ENCODE results near the gene ELMOD3.
A peak's percentile ranks its signal among the peaks of the same experiment; 100 is the strongest.
"Not testable (repeated sequence)": the region's sequence is repeated elsewhere in the genome, so short reads cannot be mapped to it uniquely, and the experiment has no call there.

ELMOD3 gene

DNA sequence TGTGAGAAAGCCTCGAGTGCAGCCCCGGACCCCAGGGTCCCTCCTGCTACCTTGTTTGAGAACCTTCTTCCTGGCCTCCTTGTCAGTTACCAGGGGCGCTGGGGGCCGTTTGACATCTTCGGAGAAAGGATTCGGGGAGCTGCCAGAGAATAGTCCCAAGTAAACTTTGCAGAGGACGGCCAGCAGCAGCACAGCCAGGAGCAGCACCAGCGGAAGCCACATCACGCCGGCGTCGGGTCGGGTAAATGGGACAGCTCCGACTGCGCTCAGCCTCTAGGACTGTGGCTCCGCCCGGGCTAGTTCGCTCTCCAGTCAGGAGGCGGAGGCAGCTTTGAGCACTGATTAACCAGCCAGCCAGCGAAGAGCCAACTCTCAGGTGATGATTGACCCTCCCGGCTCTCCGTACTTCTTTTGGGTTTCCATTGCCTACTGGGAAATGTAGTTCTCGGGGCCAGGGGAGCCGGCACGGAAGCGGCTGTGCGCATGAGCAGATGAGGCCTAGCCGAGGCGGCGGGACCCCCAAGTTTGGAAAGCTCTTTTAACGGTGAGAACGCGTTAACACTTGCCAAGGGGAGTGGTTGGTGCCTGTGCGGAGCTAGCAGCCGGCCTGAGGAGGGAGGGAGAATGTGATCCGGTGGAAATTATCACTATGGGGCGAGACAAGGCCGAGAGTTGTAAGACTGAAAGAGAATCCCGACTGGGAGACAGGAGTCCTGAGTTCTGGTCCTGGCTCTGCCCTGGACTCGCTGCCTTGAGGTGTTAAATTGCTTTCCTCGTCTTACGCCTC lies at the start of gene ELMOD3, which contains the start of gene RETSAT:
ELMOD3 (plus strand) TSS at position 484 of the 787 bp plus-strand sequence. CDS start 2,430 bp downstream, outside the sequence.
RETSAT (minus strand) TSS at position 243 of the 787 bp plus-strand sequence; CDS start at position 222, 21 bp downstream.
- DNase-seq = peak; percentile 97 to 98

DNA sequence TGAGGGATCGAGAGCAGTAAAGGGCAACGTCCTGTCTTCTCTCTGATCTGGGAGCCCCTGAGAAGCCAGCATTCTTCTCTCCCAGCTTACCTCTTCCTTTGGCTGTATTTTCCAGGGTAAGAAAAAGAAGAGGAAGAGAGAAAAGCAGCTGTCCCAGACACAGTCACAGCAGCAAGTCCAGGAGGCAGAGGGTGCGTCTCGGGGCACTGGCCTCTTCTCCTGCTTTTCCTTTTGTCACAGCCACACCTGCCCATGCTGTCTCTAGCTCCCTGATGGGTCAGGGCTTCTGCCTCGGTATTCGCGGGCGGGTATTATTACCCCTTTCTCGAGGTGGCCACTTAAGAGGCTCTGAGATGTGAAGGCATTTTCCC lies 47.1 kb upstream of the ELMOD3 start:
- DNase-seq = no peak

DNA sequence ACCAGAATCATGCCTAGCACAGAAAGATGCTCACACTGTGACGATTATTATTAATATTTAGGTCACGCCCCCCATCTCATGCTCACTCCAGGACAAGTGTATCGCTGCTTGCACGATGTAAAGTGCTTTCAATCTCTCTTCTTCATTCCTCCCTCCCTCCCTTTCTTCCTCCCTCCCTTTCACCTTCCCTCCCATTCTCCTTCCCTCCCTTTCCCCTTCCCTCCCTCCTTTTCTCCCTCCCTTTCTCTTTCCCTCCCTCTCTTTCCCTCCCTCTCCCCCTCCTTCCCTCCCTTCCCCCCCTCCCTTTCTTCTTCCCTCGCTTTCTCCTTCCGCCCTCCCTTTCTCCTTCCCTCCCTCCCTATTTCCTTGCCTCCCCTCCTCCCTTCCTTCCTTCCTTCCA lies 46.4 kb upstream of the ELMOD3 start:
- no peak for DNase-seq

DNA sequence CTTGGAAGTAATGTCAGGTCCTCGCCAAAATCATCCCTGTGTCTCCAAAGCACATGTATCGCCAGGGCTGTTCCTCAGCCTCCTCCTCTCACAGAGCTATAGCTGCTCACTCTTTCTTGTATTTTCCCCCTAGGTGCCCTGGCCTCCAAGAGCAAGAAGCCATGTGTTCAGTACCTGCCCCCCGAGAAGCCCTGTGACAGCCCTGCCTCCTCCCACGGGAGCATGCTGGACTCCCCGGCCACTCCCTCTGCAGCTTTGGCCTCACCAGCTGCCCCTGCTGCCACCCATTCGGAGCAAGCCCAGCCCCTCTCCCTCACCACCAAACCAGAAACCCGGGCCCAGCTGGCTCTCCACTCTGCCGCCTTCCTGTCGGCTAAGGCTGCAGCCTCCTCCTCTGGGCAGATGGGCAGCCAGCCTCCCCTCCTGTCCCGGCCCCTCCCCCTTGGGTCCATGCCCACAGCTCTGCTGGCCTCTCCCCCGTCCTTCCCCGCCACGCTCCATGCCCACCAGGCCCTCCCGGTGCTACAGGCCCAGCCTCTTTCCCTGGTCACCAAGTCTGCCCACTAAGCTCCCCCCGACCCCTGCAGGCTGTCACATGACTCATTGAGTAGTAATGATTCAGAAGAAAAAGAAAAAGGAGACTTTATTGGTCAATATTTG lies 45.5 kb upstream of the ELMOD3 start:
- no peak for DNase-seq

DNA sequence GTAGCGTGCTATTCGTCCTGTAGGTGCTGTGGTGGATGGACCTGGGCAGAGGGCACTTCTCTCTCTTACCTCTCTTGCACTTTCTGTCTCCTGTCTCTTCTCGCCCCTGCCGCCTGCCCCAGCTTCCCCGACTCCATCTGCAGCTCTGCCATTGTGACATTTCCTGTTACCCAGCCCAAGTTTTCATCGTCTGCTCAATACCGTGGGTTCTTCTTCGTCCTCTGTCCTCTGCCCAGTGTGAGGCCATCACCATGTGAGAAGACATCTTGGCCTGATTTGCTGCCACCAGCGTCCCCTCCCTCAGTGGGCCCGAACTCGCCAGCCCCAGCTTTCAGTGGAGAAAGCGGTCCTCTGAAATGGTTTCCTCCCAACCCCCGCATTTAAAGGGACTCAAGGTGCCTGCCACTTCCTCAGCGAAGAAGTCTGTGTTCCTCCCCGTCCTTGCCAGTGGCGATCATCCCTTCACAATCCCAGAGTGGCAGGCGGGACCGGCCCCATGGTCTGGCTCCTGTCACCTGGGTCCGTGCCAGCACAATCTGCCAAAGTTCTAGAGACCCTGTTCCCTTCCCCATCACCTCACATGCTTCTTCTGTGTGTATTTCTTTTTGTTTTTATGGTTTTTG lies 44.8 kb upstream of the ELMOD3 start:
- no peak for DNase-seq

DNA sequence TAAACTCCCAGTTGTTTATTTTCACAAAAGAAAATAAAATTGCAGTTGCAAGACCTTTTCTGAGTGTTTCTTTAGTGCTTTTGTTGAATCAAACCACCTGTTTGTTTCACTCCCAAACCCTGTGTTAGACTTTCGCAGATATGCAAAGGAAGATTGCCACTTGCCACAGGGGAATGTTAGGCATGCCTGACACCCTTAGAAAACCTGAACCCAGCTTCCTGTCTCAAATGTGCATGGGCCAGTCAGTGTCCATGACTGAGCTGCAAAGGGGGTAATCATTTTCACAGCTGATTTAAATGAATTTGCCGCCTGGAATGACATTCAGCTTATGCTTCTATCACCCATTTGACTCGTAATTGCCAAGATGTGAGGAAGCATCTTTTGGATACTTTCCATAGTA lies 44.2 kb upstream of the ELMOD3 start:
- DNase-seq = no peak

DNA sequence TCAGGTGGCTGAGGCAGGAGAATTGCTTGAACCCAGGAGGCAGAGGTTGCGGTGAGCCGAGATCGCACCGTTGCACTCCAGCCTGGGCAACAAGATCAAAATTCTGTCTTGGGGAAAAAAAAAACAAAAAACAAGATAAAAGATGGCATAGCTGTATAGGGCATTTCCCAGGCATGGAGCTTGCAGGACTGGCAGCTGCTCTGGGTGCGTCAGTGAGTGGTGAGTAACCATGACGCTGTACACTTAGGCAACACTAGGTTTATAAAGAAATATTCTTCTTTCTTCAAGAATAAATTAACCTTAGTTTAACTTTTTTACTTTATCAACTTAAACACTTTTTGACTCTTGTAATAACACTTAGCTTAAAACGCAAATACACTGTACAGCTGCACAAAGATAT lies 42.2 kb upstream of the ELMOD3 start:
- DNase-seq = no peak

DNA sequence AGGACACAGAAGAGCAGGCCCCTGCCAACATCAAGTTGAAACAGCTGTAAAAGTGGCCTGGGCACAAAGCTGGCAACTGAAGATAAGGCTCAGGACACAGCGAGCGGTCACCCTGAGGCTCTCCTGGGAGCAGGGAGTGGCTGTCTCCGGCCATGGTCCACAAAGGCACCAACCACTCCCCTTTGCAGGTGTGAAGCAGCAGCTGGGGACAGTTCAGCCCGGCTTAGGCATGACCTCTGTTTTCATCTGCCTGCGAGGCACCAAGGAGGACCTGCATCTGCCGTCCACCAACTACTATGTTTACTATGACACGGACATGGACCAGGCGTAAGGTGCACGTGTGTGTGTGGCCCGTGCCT lies 39.7 kb upstream of the ELMOD3 start:
- DNase-seq = no peak

DNA sequence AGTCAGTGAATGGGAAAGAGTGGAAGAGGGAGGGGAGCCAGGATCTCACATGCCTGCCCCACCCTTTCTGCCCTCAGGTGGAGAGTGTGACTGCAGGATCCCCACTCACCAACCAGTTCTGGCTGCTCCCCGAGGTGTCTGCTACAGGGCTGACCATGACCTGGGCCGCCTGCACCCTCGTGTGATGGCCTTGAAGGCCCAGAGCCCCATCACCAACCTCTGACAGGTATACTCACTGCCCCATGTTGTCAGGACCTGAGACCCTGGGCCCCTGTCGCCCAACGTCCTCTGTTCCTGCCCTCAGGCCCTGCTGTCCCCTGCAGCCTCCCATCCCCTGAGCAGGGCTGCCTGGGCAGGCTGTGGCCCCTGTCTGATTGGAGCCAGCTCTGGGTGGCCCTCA lies 38.6 kb upstream of the ELMOD3 start:
- not testable (repeated sequence) for DNase-seq

DNA sequence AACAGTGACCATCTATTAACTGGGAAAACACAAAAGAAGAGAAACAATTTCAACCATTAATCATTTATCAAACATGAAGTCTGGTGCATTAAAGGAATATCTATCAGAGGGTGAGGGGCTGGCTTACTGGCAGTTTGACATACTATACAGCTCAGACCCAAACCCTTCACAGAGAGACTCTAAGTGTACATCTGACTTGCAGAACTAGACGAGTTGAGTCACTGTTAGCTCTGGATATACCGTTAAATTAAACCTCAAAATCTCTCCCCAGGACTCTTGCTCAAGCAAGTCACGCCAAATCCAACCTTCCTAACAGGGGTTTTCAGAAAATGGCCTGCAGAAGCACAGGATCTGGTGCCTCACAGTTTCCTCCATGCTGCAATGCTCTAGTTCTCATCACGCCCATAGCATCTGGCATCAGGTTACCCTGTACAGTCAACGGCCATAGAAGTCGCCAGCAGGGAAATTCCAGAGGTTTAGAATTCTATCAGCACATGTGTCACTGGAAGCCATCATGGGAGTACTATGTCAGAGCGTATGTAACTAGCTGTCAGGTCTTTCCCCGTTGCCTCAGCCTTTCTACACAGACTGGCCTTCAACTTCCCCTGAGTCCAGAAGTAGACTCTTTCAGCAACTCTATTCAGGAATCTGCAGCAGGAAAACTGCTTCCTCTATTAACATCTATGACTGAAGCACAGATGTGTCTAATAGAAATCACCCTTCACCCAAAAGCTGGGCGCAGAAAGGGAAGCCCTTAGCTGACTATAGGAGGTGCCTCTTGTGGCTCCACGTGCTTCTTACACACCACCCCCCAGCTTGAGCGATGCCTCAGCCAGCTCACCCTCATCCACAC lies 36.1 kb upstream of the ELMOD3 start:
- no peak for DNase-seq

DNA sequence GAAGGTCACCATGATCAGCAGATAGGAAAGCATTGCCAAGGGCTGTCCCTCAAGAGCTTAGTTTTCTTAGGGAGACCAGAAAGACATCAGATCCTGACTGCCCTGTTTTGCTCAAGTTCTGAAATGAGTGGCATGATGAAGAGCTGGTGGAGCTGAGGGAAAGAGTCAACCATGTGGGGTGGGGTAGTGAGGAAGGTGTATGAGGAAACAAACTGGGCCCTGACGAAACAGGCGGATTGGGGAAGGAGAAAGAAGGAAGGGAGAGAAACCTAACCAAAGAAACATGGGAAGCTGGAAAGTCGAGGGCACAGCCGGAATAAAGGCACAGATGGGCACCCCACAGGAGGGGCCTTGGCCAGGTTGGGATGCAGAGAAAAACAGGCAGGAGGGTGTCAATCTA lies 34.8 kb upstream of the ELMOD3 start:
- DNase-seq = no peak

DNA sequence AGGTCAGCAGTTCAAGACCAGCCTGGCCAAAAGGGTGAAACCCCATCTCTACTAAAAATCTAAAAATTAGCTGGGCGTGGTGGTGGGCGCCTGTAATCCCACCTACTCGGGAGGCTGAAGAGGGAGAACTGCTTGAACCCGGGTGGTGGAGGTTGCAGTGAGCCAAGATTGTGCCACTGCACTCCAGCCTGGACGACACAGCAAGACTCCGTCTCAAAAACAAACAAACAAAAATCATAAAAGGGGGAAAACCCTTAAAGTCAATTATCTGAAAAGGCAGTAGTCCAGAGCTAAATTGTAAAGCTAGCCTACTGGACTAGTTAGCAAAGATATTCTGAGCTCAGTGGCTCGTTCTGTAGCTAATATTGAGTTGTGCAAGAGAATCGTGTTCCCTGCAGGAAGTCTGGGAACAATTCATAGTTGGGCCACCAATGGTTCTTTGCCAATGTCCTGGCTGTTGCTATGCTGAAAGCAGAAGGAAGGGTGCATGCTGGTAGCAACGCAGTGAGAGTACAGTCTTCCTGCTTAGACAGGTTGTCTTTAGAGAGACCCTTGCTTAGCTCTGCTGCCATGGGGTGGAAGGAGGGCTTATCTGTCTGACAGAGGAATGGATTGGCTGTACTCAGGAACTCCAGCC lies 31.1 kb upstream of the ELMOD3 start:
- DNase-seq = no peak

DNA sequence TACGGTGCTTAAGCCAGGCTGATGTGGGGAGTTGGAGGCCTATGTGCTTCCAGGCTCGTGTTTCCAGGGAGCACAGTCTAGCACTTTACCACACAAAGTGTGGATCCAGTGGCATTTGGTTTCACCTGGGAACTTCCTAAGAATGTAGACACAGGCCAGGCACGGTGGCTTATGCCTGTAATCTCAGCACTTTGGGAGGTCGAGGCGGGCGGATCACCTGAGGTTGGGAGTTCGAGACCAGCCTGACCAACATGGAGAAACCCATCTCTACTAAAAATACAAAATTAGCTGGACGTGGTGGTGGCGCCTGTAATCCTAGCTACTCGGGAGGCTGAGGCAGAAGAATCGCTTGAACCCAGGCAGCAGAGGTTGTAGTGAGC lies 30.6 kb upstream of the ELMOD3 start:
- DNase-seq = not testable (repeated sequence)

DNA sequence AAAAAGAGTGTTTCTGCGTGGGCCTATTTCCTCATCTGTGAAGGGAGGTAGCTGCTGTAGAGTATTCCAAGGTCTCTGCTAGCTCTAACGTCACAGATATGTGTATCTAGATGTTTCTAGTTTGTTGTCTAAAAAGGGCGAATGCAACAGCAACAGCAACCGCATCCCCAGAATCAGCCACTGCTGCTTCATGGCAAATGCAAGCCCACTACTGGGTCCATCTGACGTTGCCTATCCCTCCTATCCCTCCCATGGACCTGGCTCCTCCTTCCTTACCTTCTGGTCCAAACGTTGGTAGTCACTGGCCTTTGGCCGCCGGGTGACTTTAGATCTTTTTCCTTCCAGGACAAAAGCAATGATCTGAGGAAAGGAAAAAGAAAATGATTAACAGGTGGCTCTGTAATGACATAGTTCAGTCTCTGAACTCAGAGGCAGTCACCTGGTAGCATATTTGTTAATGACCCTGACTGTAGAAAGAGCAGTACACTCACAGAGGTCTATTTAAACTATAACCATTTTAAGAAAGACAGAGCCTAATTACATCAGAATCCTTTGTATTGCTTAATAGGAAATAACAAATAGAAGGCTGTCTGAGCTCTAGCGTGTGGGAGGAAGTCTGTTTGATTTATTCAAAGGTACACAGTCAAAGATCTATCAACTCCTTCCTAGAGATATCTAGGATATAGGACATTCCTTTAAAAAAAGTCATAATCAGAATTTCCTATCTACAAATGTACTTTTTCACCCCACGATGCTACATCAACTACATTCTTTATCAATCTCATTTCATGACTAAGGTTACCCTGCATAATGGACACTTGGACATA lies 29.7 kb upstream of the ELMOD3 start:
- no peak for DNase-seq

DNA sequence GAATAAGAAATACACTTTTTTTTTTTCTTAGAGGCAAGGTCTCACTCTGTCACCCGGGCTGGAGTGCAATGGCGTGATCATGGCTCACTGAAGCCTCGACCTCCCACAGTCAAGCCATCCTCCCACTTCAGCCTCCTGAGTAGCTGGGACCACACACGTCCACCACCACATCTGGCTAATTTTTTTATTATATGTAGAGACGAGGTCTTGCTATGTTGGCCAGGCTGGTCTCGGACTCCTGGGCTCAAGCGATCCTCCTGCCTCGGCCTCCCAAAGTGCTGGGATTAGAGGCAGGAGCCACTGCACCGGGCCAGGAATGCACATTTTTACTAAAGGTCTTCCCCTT lies 29.1 kb upstream of the ELMOD3 start:
- DNase-seq = no peak

DNA sequence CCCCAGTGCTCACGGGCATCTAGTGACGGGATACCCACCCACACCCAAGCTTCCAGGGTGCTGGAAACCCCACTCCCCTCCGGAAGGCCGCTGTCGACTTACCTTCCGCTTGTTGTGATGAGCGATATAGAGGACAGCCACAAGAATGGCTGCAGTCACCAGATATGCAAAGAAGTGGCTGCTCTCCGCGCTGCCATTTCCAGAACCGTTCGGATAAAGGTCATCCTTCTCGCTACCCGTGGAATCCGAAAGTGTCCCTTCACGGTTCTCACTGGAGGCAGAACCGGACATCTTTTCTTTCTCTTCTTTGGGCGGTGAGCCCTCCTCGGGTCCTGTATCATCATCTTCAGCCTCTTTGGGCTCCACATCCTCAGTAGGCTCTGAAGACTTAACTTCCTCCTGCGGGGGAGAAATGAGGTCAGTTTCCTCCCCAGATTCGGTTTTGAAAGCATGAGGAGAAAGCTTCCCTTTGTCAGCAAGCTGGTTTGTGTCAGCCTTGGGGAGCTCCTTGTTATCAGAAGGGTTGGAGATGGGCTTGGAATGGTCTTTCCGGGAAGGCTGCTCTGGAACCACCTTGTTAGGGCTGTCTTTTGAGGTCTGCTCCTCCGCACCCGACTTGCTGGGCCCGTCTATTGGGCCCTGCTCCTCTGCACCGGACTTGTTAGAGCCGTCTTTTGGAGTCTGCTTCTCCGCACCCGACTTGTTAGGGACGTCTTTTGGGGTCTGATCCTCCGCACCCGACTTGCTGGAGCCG lies 28.0 kb upstream of the ELMOD3 start:
- DNase-seq = no peak

DNA sequence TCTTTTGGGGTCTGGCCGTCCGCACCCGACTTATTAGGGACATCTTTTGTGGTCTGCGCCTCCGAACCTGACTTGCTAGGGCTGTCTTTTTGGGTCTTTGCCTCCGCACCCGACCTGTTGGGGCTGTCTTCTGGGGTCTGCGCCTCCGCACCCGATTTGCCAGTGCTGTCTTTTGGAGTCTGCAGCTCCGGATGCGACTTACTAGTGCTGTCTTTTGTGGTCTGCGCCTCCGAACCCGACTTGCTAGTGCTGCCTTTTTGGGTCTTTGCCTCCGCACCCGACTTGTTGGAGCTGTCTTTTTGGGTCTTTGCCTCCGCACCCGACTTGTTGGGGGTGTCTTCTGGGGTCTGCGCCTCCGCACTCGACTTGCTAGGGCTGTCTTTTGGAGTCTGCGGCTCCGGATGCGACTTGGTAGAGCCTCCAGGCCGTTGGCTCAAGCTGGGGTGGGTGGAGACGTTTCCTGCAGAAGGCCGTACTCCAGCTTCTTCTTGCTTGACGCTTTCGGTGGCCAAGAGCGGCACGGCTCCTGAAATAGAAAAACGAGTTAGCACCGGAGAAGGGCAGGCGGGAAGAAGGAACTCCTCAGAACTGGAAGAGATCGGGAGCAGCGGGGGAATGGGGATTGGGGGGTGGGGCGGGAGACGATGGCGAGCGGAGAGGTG lies 27.3 kb upstream of the ELMOD3 start:
- no peak for DNase-seq

DNA sequence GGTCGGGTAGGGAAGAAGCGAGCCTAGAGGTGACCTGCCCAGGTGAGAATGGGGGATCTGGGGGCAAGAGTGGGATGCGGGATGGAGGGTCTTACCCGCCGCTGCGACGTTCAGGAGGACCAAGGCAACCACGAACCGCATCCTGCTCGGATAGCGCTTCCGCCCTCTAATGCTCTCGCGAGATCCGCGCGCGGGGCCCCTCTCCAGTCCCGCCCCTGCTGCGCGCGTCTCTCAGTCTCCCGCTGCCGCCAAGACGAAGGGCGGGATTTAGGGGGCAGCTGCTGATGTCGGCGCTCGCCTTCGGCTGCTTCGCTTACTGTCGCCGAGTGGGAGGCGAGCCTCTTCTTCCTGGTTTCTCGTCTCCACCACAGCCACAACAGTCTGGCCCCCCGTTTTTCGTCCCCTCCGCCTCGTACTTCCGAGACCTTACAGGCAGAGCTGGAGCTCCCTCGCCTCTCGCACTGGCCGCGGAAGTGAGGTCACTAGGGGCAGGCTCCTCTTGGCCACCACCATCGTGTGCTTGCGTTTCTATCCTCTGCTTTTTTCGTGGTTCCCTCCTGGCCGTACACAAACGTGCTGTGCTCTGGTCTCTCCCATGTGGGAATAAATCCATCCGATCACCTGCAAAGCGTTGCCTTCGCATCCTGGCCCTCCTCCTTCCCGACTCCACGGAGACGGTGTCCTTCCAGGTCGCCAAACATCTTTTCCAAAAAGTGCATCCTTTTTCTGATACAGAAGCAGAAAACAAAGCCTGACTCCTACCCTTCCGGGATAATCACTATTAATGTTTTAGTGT lies 26.5 kb upstream of the ELMOD3 start, which contains the start of gene TGOLN2:
TGOLN2 (minus strand) TSS at position 168 of the 796 bp plus-strand sequence; CDS start at position 141, 27 bp downstream.
- DNase-seq = peak; percentile 91 to 95

DNA sequence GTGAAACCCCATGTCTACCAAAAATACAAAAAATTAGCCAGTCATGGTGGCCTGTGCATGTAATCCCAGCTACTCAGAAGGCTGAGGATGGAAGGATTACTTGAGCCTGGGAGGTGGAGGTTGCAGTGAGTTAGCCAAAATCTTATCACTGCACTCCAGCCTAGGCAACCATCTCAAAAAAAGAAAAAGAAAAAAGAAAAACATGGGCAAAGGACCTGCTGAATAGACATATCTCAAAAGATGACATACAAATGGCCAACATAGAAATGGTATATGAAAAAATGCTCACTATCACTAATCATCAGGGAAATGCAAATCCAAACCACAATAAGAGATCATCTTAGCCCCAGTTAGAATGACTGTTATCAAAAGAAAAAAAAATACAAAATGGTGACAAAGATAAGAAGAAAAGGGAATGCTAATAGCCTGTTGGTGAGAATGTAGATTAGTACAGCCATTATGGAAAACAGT lies 25.4 kb upstream of the ELMOD3 start:
- DNase-seq = no peak
